ENCODE results near the gene ORC6. TPM values are rescaled to one million over a fixed set of nuclear protein-coding genes. Genes with fewer than 3 reads are reported as not detected.

ORC6 gene
- total RNA-seq, 1 experiment from 2014 or later = 95.0 TPM

- no peak overlapping the region for H2AFZ ChIP-seq (ENCODE audit: low read length)
- H3K4me2 ChIP-seq (ENCODE audit: insufficient read depth, insufficient read length, low read length) = no peak overlapping the region
- H3K9ac ChIP-seq (ENCODE audit: extremely low read depth, insufficient read length, low read length) = no peak overlapping the region
- no peak overlapping the region for H3T11ph ChIP-seq (ENCODE audit: low read length)
- H2AK5ac ChIP-seq (ENCODE audit: insufficient read length, low read length) = no peak overlapping the region
- peak overlapping the region in 1 of 2 experiments; percentile 32; a peak in 1 of 5 replicates for H3K4me3 Mint-ChIP-seq
- H3K14ac ChIP-seq (ENCODE audit: insufficient read depth, low read length) = no peak overlapping the region
- no peak overlapping the region for H4K8ac ChIP-seq (replicated peaks; ENCODE audit: insufficient read length, low read depth, low read length)
- WGBS (ENCODE audit: extremely low coverage, insufficient read length, low lambda C conversion rate) = no CpG with 5 or more reads among the region's 6 CpGs
- no peaks in the 10 kb centered on the region for H4K20me1 ChIP-seq (ENCODE audit: control insufficient read depth, insufficient read depth, insufficient read length)
- H3K36me3 Mint-ChIP-seq (ENCODE audit: insufficient read depth in 1 of 3, low read depth in 3 of 3) = no peaks in the 10 kb centered on the region
- no peak overlapping the region for H2BK120ac ChIP-seq (ENCODE audit: low read depth, low read length, poor library complexity, severe bottlenecking)
- no peak overlapping the region for H3K56ac ChIP-seq (ENCODE audit: insufficient read length, low read depth, low read length)
- no peak overlapping the region for H3K27ac Mint-ChIP-seq
- H3K27ac ChIP-seq (ENCODE audit: insufficient read length, low read depth, low read length) = no peak overlapping the region
- no peaks in the 10 kb centered on the region for H3K79me1 ChIP-seq (ENCODE audit: insufficient read depth, low read depth, low read length, poor library complexity, severe bottlenecking)
- H3K18ac ChIP-seq (ENCODE audit: insufficient read length, low read depth, low read length) = no peak overlapping the region
- H3K27me3 ChIP-seq (ENCODE audit: insufficient read depth, low read length) = no peaks in the 10 kb centered on the region
- no peak overlapping the region for H2BK15ac ChIP-seq (ENCODE audit: low read depth, low read length)
- H3K23ac ChIP-seq (ENCODE audit: insufficient read length, low read depth, low read length) = no peak overlapping the region
- H2BK12ac ChIP-seq (ENCODE audit: insufficient read length, low read depth, low read length) = no peak overlapping the region
- H3K9me3 ChIP-seq (ENCODE audit: control insufficient read depth, low read depth, low read length) = no peaks in the 10 kb centered on the region
- no peak for TF ChIP-seq CTCF (conservative IDR thresholded peaks at IDR 0.05)
- H3K79me2 ChIP-seq (ENCODE audit: insufficient read depth, low read length) = no peaks in the 10 kb centered on the region
- H2BK20ac ChIP-seq (ENCODE audit: low read depth, low read length, poor library complexity, severe bottlenecking) = no peak overlapping the region
- no peak for DNase-seq
- no peaks in the 10 kb centered on the region for H3K4me1 Mint-ChIP-seq
- no peak overlapping the region for H4K91ac ChIP-seq (ENCODE audit: insufficient read length, low read depth, low read length)
- no peak overlapping the region for H4K5ac ChIP-seq (ENCODE audit: insufficient read length, low read depth, low read length)
- H3K4me1 ChIP-seq (ENCODE audit: insufficient read depth, low read length) = no peaks in the 10 kb centered on the region
- peaks cover 0 to 3% of the 10 kb centered on the region in 2 experiments; a peak in 2 of 5 replicates for H3K9me3 Mint-ChIP-seq
- no peak overlapping the region for H2BK5ac ChIP-seq (ENCODE audit: insufficient read length, low read length)
- no peaks in the 10 kb centered on the region for H3K23me2 ChIP-seq (ENCODE audit: insufficient read length, low read depth, low read length, poor library complexity, severe bottlenecking)
- H3K27me3 Mint-ChIP-seq (ENCODE audit: low read depth) = no peaks in the 10 kb centered on the region
- no peak overlapping the region for H3K4ac ChIP-seq (ENCODE audit: low read depth, low read length)
Measured at GRCh38 chr16:46719528-46719927, 30.1 kb downstream of the ORC6 start.

Data from H9 (cell line).